ENCODE results near the gene HEATR3. TPM values are rescaled to one million over a fixed set of nuclear protein-coding genes. Genes with fewer than 3 reads are reported as not detected.

The HEATR3 gene
- total and polyA plus RNA-seq, 2 experiments from 2014 or later = 7.5 to 29.9 TPM

DNA sequence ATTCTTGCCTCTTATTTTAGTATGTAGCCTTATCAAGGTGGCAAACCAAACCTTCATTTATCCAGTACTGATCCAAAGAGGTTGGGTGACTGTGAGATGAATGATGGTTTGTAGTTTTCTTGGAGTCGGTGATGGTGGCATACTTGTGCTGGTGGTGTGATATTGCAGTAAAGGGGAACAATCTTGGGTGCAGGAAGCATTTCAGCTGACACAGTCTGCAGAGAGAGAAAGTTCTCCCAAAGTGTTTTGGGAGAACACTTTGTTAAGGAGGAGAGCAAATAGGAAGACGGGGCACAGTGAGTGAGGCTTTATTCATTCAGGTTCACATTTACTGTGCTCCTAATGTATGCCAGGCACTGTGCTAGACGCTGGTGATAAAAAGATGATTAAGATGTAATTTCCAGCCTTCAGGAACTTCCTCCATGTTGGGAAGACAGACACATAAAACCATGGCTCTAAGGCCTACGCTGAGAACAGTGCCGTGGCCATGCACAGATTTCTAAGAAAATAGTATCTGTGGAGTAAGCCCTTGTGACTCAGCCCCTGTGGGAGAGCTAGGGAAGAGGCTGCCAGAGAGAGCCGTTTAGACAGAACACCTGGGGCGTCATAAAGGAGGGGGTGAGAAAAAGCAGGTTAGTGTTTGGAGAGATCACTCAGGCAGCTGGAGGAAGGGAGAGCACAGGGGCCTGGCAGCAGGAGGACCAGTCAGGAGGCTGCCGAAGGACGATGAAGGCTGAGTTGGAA lies 13.8 kb downstream of the HEATR3 start (continued):
- TF ChIP-seq, protein P1, sequence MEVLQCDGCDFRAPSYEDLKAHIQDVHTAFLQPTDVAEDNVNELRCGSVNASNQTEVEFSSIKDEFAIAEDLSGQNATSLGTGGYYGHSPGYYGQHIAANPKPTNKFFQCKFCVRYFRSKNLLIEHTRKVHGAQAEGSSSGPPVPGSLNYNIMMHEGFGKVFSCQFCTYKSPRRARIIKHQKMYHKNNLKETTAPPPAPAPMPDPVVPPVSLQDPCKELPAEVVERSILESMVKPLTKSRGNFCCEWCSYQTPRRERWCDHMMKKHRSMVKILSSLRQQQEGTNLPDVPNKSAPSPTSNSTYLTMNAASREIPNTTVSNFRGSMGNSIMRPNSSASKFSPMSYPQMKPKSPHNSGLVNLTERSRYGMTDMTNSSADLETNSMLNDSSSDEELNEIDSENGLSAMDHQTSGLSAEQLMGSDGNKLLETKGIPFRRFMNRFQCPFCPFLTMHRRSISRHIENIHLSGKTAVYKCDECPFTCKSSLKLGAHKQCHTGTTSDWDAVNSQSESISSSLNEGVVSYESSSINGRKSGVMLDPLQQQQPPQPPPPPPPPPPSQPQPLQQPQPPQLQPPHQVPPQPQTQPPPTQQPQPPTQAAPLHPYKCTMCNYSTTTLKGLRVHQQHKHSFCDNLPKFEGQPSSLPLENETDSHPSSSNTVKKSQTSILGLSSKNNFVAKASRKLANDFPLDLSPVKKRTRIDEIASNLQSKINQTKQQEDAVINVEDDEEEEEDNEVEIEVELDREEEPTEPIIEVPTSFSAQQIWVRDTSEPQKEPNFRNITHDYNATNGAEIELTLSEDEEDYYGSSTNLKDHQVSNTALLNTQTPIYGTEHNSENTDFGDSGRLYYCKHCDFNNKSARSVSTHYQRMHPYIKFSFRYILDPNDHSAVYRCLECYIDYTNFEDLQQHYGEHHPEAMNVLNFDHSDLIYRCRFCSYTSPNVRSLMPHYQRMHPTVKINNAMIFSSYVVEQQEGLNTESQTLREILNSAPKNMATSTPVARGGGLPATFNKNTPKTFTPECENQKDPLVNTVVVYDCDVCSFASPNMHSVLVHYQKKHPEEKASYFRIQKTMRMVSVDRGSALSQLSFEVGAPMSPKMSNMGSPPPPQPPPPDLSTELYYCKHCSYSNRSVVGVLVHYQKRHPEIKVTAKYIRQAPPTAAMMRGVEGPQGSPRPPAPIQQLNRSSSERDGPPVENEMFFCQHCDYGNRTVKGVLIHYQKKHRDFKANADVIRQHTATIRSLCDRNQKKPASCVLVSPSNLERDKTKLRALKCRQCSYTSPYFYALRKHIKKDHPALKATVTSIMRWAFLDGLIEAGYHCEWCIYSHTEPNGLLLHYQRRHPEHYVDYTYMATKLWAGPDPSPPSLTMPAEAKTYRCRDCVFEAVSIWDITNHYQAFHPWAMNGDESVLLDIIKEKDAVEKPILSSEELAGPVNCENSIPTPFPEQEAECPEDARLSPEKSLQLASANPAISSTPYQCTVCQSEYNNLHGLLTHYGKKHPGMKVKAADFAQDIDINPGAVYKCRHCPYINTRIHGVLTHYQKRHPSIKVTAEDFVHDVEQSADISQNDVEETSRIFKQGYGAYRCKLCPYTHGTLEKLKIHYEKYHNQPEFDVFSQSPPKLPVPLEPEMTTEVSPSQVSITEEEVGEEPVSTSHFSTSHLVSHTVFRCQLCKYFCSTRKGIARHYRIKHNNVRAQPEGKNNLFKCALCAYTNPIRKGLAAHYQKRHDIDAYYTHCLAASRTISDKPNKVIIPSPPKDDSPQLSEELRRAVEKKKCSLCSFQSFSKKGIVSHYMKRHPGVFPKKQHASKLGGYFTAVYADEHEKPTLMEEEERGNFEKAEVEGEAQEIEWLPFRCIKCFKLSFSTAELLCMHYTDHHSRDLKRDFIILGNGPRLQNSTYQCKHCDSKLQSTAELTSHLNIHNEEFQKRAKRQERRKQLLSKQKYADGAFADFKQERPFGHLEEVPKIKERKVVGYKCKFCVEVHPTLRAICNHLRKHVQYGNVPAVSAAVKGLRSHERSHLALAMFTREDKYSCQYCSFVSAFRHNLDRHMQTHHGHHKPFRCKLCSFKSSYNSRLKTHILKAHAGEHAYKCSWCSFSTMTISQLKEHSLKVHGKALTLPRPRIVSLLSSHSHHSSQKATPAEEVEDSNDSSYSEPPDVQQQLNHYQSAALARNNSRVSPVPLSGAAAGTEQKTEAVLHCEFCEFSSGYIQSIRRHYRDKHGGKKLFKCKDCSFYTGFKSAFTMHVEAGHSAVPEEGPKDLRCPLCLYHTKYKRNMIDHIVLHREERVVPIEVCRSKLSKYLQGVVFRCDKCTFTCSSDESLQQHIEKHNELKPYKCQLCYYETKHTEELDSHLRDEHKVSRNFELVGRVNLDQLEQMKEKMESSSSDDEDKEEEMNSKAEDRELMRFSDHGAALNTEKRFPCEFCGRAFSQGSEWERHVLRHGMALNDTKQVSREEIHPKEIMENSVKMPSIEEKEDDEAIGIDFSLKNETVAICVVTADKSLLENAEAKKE (CRISPR knock-in tag; IDR thresholded peaks at IDR 0.05) = no peak
- TF ChIP-seq EZH2phosphoT487 (IDR thresholded peaks at IDR 0.05; ENCODE audit: unreplicated experiment) (no peak), STAT1 (IDR thresholded peaks at IDR 0.05; ENCODE audit: unreplicated experiment) (no peak)
- TF ChIP-seq, protein P2, sequence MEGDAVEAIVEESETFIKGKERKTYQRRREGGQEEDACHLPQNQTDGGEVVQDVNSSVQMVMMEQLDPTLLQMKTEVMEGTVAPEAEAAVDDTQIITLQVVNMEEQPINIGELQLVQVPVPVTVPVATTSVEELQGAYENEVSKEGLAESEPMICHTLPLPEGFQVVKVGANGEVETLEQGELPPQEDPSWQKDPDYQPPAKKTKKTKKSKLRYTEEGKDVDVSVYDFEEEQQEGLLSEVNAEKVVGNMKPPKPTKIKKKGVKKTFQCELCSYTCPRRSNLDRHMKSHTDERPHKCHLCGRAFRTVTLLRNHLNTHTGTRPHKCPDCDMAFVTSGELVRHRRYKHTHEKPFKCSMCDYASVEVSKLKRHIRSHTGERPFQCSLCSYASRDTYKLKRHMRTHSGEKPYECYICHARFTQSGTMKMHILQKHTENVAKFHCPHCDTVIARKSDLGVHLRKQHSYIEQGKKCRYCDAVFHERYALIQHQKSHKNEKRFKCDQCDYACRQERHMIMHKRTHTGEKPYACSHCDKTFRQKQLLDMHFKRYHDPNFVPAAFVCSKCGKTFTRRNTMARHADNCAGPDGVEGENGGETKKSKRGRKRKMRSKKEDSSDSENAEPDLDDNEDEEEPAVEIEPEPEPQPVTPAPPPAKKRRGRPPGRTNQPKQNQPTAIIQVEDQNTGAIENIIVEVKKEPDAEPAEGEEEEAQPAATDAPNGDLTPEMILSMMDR (conservative IDR thresholded peaks at IDR 0.05; ENCODE audit: low read depth in 2 of 2) = no peak

DNA sequence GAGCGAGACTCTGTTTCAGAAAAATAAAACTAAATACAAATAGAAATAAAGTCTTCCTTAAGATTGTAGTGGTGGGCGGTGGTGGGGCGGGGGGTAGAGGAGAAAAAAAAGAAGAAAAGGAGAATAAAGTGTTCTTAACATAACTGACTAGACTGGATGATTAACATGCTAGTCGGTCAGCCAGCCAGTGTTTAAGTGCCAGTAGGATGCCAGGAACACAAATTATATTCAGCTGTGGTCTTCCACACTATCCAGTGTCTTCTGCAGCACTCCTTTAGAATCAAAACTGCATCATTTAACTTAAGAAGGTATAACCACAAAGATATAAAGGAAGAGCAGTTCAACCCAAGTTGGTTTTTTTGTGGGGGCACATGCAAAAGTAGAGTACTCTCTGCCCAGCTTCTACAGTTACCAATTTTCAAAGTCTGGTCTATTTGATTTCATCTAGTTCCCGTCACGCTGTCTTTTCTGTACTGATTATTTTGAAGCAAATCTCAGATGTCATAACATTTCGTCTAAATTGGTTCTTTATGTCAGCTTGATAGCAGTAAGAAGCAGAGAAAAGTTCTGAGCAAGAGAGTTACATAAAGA lies 15.8 kb downstream of the HEATR3 start:
- Histone ChIP-seq H3K4me3 (no peak overlapping the region), H3K36me3 (ENCODE audit: insufficient read depth) (peaks cover 23% of the 10 kb centered on the region), H3K4me1 (ENCODE audit: insufficient read depth) (no peaks in the 10 kb centered on the region), H3K27ac (ENCODE audit: low read depth) (no peak overlapping the region), H3F3A (replicated peaks; ENCODE audit: low read depth) (no peaks in the 10 kb centered on the region), H3K79me2 (replicated peaks; ENCODE audit: insufficient read depth) (no peaks in the 10 kb centered on the region), H3K27me3 (ENCODE audit: insufficient read depth) (no peaks in the 10 kb centered on the region), H4K20me1 (replicated peaks; ENCODE audit: insufficient read depth) (peaks cover 15% of the 10 kb centered on the region; the same call in 1 of the 2 replicates), H3K9me2 (ENCODE audit: insufficient read depth) (no peaks in the 10 kb centered on the region), H3K4me2 (no peak overlapping the region), H2AFZ (no peak overlapping the region)
- DNase-seq (ENCODE audit: low spot score) = no peak
- Mint-ChIP-seq H3K4me3 (no peak overlapping the region), H3K27me3 (ENCODE audit: insufficient read depth, low read depth, poor library complexity) (no peaks in the 10 kb centered on the region), H3K4me1 (no peaks in the 10 kb centered on the region), H3K36me3 (ENCODE audit: low read depth) (peaks cover 51% of the 10 kb centered on the region), H3K9me3 (no peaks in the 10 kb centered on the region), H3K27ac (no peak overlapping the region)
- ATAC-seq = no peak
- no peak for TF ChIP-seq EZH2 (IDR thresholded peaks at IDR 0.05; ENCODE audit: low read depth, unreplicated experiment)
- TF ChIP-seq JUNB (IDR thresholded peaks at IDR 0.05; ENCODE audit: unreplicated experiment) = no peak
- TF ChIP-seq, protein P1 (CRISPR knock-in tag; IDR thresholded peaks at IDR 0.05) = no peak
